T-cell (primary cell): ENCODE measurements around the gene VMA21. TPM values are rescaled to one million over a fixed set of nuclear protein-coding genes. Genes with fewer than 3 reads are reported as not detected.

Experiments
- ATAC-seq, 4 experiments: fragments of 200-7000 bp in 3 of 4; fragments of 150-1000 bp in 1 of 4; cut with Tn5 transposase; replicated peaks in 1 of 4; 1 replicate in 3 of 4; 2 replicates in 1 of 4; pipeline ENCODE4 v1.10.0; 2021; ENCODE audit warnings: moderate library complexity in 3 of 4, mild to moderate bottlenecking in 2 of 4, moderate number of reproducible peaks in 1 of 4
- CTCF ChIA-PET, 2 donors: fragments of 300-600 bp; sonication (Branson Sonifier 250); formaldehyde crosslinking; loops; one replicate each; lab custom pipeline; 2022; ENCODE audit warnings: antibody characterized with exemption in 2 of 2; lab: Charles Lee
- POLR2A ChIA-PET, 2 donors: fragments of 300-600 bp; sonication (Branson Sonifier 250); formaldehyde crosslinking; loops; one replicate each; lab custom pipeline; 2022; ENCODE audit warnings: antibody characterized with exemption in 2 of 2; lab: Charles Lee
- DNase-seq, 35 experiments: peaks; one replicate each; pipeline versions ENCODE4 v3.0.0 to v3.0.0-alpha.2; 2013 to 2023
- H3K27ac ChIP-seq: one replicate; pipeline ENCODE4 v1.5.1; 2013; ENCODE audit warnings: low read length
- H3K27me3 ChIP-seq, 2 experiments: replicated peaks in 1 of 2; 1 replicate in 1 of 2; 2 replicates in 1 of 2; pipeline versions ENCODE4 v1.6.1 to v1.7.0; 2013; ENCODE audit warnings: low read length in 1 of 2, mixed read lengths in 1 of 2; ENCODE audit not compliant: control insufficient read depth in 2 of 2, insufficient read depth in 2 of 2; ENCODE audit errors: extremely low read depth in 1 of 2
- H3K36me3 ChIP-seq, 2 donors: 1 replicate in 1 of 2; 2 replicates in 1 of 2; pipeline versions ENCODE4 v1.6.1 to v1.7.0; 2013; ENCODE audit warnings: low read length in 1 of 2; ENCODE audit not compliant: control insufficient read depth in 2 of 2, insufficient read depth in 1 of 2; ENCODE audit errors: extremely low read depth in 1 of 2
- H3K4me1 ChIP-seq, 2 experiments: 1 replicate in 1 of 2; 2 replicates in 1 of 2; pipeline versions ENCODE4 v1.6.1 to v1.7.0; 2013; ENCODE audit warnings: low read length in 2 of 2, mixed read lengths in 1 of 2; ENCODE audit not compliant: insufficient read depth in 2 of 2, control insufficient read depth in 1 of 2; ENCODE audit errors: extremely low read depth in 1 of 2
- H3K4me3 ChIP-seq, 2 donors: 1 replicate in 1 of 2; 2 replicates in 1 of 2; pipeline versions ENCODE4 v1.5.1 to v1.7.0; 2013; ENCODE audit warnings: mild to moderate bottlenecking in 2 of 2, low read length in 1 of 2, moderate library complexity in 1 of 2; ENCODE audit not compliant: control insufficient read depth in 1 of 2; ENCODE audit errors: extremely low read depth in 1 of 2
- H3K9me3 ChIP-seq: 2 replicates; pipeline ENCODE4 v1.7.0; 2013
- H3K27ac Mint-ChIP-seq, 2 donors: one replicate each; pipeline ENCODE4 v1.8.0; 2020 to 2021; ENCODE audit warnings: mild to moderate bottlenecking in 2 of 2, mixed read lengths in 2 of 2
- H3K27me3 Mint-ChIP-seq, 2 donors: one replicate each; pipeline ENCODE4 v1.8.0; 2021 to 2022; ENCODE audit warnings: mixed read lengths in 2 of 2
- H3K36me3 Mint-ChIP-seq: one replicate; pipeline ENCODE4 v1.8.0; 2021; ENCODE audit warnings: mixed read lengths
- H3K4me1 Mint-ChIP-seq, 3 donors: one replicate each; pipeline ENCODE4 v1.8.0; 2020 to 2022; ENCODE audit warnings: mixed read lengths in 3 of 3, mild to moderate bottlenecking in 1 of 3
- H3K4me3 Mint-ChIP-seq, 3 donors: one replicate each; pipeline ENCODE4 v1.8.0; 2020 to 2022; ENCODE audit warnings: mild to moderate bottlenecking in 3 of 3, mixed read lengths in 3 of 3, moderate library complexity in 3 of 3
- H3K9me3 Mint-ChIP-seq, 3 donors: one replicate each; pipeline ENCODE4 v1.8.0; 2020 to 2022; ENCODE audit warnings: mixed read lengths in 3 of 3
- WGBS: methylation state at CpG from one replicate; pipeline ENCODE4 v1.1.5; 2013; ENCODE audit warnings: missing lambda C conversion rate; ENCODE audit not compliant: insufficient coverage; 5-methylcytosine and 5-hydroxymethylcytosine counted together
- total RNA-seq, 35 experiments: library from RNA in 6 of 35; stranded (reverse) in 6 of 35; fragments of 120-200 nt in 1 of 35; gene quantifications; one replicate each; pipeline versions ENCODE4 v1.2.1 to v1.2.4 and lab custom pipeline; 2013 to 2026

The VMA21 gene
- total RNA-seq, 5 donors from 2014 or later (not counting 1 experiment from before 2014, with no cell fraction given) = 22.8 to 28.2 (median 24.3) TPM

- H3K27ac ChIP-seq = no peak overlapping the region
- H3K4me1 Mint-ChIP-seq = no peaks in the 10 kb centered on the region
- ATAC-seq (no peak), DNase-seq (no peak)
- H3K27me3 ChIP-seq = no peaks in the 10 kb centered on the region
- ChIA-PET POLR2A (no interaction called here), CTCF (no interaction called here)
- H3K27ac Mint-ChIP-seq = no peak overlapping the region
- H3K4me3 ChIP-seq = no peak overlapping the region
- no peaks in the 10 kb centered on the region for H3K36me3 ChIP-seq
- no CpG with 5 or more reads among the region's 1 CpG for WGBS
- H3K36me3 Mint-ChIP-seq = no peaks in the 10 kb centered on the region
- no peaks in the 10 kb centered on the region for H3K9me3 Mint-ChIP-seq
- no peak overlapping the region for H3K4me3 Mint-ChIP-seq
- H3K27me3 Mint-ChIP-seq = peaks cover 0 to 16% of the 10 kb centered on the region in 2 donors
- no peaks in the 10 kb centered on the region for H3K9me3 ChIP-seq
- no peaks in the 10 kb centered on the region for H3K4me1 ChIP-seq
These were observed 51.5 kb downstream of the VMA21 start for GRCh38 chrX:151448509-151448908.

DNA sequence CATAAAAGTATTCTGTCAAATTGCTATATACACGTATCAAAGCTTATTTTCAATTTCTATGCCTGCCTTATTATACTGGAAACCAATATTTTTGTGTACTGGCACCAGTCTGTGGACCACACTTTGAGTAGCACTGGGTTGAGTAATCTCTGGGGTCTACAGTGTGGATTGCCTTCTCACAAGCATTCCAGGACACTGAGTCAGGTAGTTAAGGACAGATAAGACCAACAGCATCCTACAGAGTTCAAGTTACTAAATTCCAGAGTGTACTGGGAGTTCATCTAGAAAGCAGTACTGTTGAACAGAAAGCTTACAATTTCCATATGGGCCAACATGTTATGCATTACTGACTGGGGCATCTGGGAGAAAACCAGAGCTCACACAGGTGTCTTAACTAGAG, 61.8 kb downstream of the VMA21 start:
- Histone ChIP-seq H3K27ac (no peak overlapping the region), H3K4me1 (no peaks in the 10 kb centered on the region), H3K27me3 (no peaks in the 10 kb centered on the region), H3K4me3 (no peak overlapping the region), H3K9me3 (no peaks in the 10 kb centered on the region), H3K36me3 (no peaks in the 10 kb centered on the region)
- Mint-ChIP-seq H3K4me1 (no peaks in the 10 kb centered on the region), H3K9me3 (no peaks in the 10 kb centered on the region), H3K36me3 (no peaks in the 10 kb centered on the region), H3K27me3 (peaks cover 0 to 14% of the 10 kb centered on the region in 2 donors), H3K27ac (no peak overlapping the region), H3K4me3 (no peak overlapping the region)
- no CpG with 5 or more reads among the region's 1 CpG for WGBS
- DNase-seq = no peak
- ChIA-PET POLR2A (no interaction called here), CTCF (no interaction called here)
- no peak for ATAC-seq

Other genes starting within 250 kb of the VMA21 start
- gene GPR50, start 220.6 kb upstream of the VMA21 start, total RNA-seq = not detected
- not detected for gene PASD1, start 166.5 kb downstream of the VMA21 start, total RNA-seq